ENCODE results near the gene PPP1R14B. TPM values are rescaled to one million over a fixed set of nuclear protein-coding genes. Genes with fewer than 3 reads are reported as not detected.
A peak's percentile ranks its signal among the peaks of the same experiment; 100 is the strongest.

PPP1R14B gene
- polyA plus RNA-seq, 3 donors: 11.7 to 40.7 (median 34.2) TPM

GRCh38 chr11:64245797-64246620 is 734 bp downstream of the PPP1R14B start:
- Histone ChIP-seq H3K79me2 (ENCODE audit: insufficient read depth, low read length) (peaks cover 40% of the 10 kb centered on the region), H3K27me3 (ENCODE audit: control insufficient read depth in 2 of 2, insufficient read depth in 2 of 2, low read length in 2 of 2) (no peaks in the 10 kb centered on the region), H3K4me2 (replicated peaks; ENCODE audit: extremely low read depth, low read length, poor library complexity, severe bottlenecking) (peak overlapping the region; percentile 91), H3K36me3 (replicated peaks in 1 of 2; ENCODE audit: control insufficient read depth in 1 of 2, insufficient read depth in 2 of 2, low read length in 2 of 2) (peaks cover 10 to 12% of the 10 kb centered on the region in 2 donors), H3K9me3 (replicated peaks in 1 of 2; ENCODE audit: control insufficient read depth in 1 of 2, insufficient read depth in 1 of 2, low read length in 2 of 2) (no peaks in the 10 kb centered on the region), H3K9ac (ENCODE audit: insufficient read depth, low read length, poor library complexity, severe bottlenecking) (peak overlapping the region; percentile 76), H3K4me3 (replicated peaks in 1 of 3; ENCODE audit: low read depth in 2 of 3, low read length in 3 of 3) (peak overlapping the region; percentile 45 to 86 (median 51)), H3K4me1 (ENCODE audit: control insufficient read depth in 1 of 2, insufficient read depth in 2 of 2, low read length in 2 of 2) (peaks cover 49 to 68% of the 10 kb centered on the region in 2 donors), H3K27ac (ENCODE audit: low read depth in 1 of 2, low read length in 2 of 2) (peak overlapping the region; percentile 11 to 92), H4K20me1 (ENCODE audit: insufficient read depth, low read length) (no peaks in the 10 kb centered on the region), H2AFZ (ENCODE audit: insufficient read depth, low read depth, low read length, poor library complexity, severe bottlenecking) (no peak overlapping the region)
- peak overlapping the region; percentile 85 to 89 for H3K4me3 Mint-ChIP-seq
- no peak for TF ChIP-seq CTCF (IDR thresholded peaks at IDR 0.05)
- peak overlapping the region in 6 of 7 donors; percentile 78 to 88 (median 84) for H3K27ac Mint-ChIP-seq
- peaks cover 46% of the 10 kb centered on the region for H3K4me1 Mint-ChIP-seq
- peaks cover 3 to 10% (median 7%) of the 10 kb centered on the region in 3 donors for H3K27me3 Mint-ChIP-seq (ENCODE audit: low read depth in 3 of 3)
- intact Hi-C loops (cut with micrococcal nuclease): no loop called here
- peaks cover 13 to 14% of the 10 kb centered on the region in 2 donors for H3K36me3 Mint-ChIP-seq
- 0% methylated on average over 43 of the region's 46 CpGs for WGBS (ENCODE audit: insufficient coverage)
- peak; percentile 86 to 97 (median 91) for DNase-seq
- no peaks in the 10 kb centered on the region for H3K9me3 Mint-ChIP-seq

- H4K20me1 ChIP-seq (ENCODE audit: insufficient read depth, low read length): no peaks in the 10 kb centered on the region
- TF ChIP-seq CTCF (IDR thresholded peaks at IDR 0.05): no peak
- Mint-ChIP-seq H3K27me3 (ENCODE audit: low read depth in 3 of 3) (peaks cover 0 to 7% (median 3%) of the 10 kb centered on the region in 3 donors), H3K4me1 (peaks cover 46% of the 10 kb centered on the region), H3K36me3 (peaks cover 13 to 14% of the 10 kb centered on the region in 2 donors), H3K27ac (peak overlapping the region in 6 of 7 donors; percentile 35 to 88 (median 80)), H3K4me3 (peak overlapping the region; percentile 85 to 89), H3K9me3 (no peaks in the 10 kb centered on the region)
- peaks cover 10 to 12% of the 10 kb centered on the region in 2 donors for H3K36me3 ChIP-seq (replicated peaks in 1 of 2; ENCODE audit: control insufficient read depth in 1 of 2, insufficient read depth in 2 of 2, low read length in 2 of 2)
- peaks cover 48 to 64% of the 10 kb centered on the region in 2 donors for H3K4me1 ChIP-seq (ENCODE audit: control insufficient read depth in 1 of 2, insufficient read depth in 2 of 2, low read length in 2 of 2)
- 0% methylated on average over 1 of the region's 6 CpGs for WGBS (ENCODE audit: insufficient coverage)
- no peaks in the 10 kb centered on the region for H3K27me3 ChIP-seq (ENCODE audit: control insufficient read depth in 2 of 2, insufficient read depth in 2 of 2, low read length in 2 of 2)
- peaks cover 40% of the 10 kb centered on the region for H3K79me2 ChIP-seq (ENCODE audit: insufficient read depth, low read length)
- H3K9ac ChIP-seq (ENCODE audit: insufficient read depth, low read length, poor library complexity, severe bottlenecking): peak overlapping the region; percentile 76
- peak overlapping the region; percentile 13 to 92 for H3K27ac ChIP-seq (ENCODE audit: low read depth in 1 of 2, low read length in 2 of 2)
- H2AFZ ChIP-seq (ENCODE audit: insufficient read depth, low read depth, low read length, poor library complexity, severe bottlenecking): no peak overlapping the region
- H3K4me3 ChIP-seq (replicated peaks in 1 of 3; ENCODE audit: low read depth in 2 of 3, low read length in 3 of 3): peak overlapping the region; percentile 45 to 86 (median 51)
- intact Hi-C loops (cut with micrococcal nuclease): no loop called here
- DNase-seq: peak in 1 of 3 donors; percentile 42
- H3K4me2 ChIP-seq (replicated peaks; ENCODE audit: extremely low read depth, low read length, poor library complexity, severe bottlenecking): peak overlapping the region; percentile 91
- H3K9me3 ChIP-seq (replicated peaks in 1 of 2; ENCODE audit: control insufficient read depth in 1 of 2, insufficient read depth in 1 of 2, low read length in 2 of 2): no peaks in the 10 kb centered on the region
Measured at GRCh38 chr11:64245401-64245796, 1.3 kb downstream of the PPP1R14B start.
